GM21529 (cell line): Measurements from ENCODE around the gene KCNN2.
"Not testable (repeated sequence)": the region's sequence is repeated elsewhere in the genome, so short reads cannot be mapped to it uniquely, and the experiment has no call there.

Experiments used
- ATAC-seq: cut with Tn5 transposase; IDR thresholded peaks from one replicate; pipeline ENCODE4 v1.9.1; 2021; ENCODE audit not compliant: unreplicated experiment

KCNN2 gene

DNA sequence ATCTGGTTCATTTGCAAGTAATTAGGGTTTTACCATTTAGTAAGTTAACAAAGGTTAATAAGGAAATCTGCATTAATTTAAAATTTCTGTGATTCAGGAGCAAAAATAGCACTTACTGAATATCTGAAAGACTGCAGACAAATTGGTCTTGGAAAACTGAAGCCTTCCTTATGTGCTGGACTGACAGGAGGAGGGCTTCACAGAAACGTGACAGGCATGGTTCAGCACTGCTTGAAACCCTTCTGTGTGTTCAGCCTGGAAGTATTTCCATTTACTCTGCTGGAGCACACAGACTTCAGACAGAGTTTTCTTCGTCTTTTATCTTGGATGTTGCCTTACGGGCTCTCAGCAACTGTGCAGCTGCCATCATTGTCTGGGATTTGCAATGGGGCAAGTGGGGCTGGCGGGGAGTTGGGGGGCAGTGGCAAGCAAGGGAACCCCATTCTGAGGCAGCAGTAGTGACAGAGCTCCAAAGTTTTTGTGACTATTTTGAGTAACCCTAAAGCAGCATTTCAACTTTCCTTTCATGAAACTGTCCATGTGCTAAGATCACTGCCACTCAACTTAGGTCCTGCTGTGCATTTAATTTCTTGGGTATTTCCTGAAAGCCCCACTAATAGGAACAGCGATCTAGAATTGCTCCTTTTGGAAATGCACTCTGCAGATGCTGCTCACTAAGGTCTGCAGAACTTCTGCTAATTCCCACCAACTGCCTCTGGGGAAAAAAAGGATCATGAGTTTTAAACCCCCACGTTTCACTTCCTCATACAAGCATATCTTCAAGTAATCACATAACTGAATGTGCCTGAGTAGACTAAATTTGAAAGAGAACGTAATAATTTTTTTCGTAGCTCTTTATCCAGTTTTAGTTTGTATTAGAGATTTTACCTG, 56.6 kb downstream of the KCNN2 start:
- ATAC-seq, result peak; percentile 99

- peak; percentile 32 for ATAC-seq
These were observed 57.2 kb downstream of the KCNN2 start for GRCh38 chr5:114419067-114419388.

GRCh38 chr5:114419959-114420358, 58.1 kb downstream of the KCNN2 start:
- no peak for ATAC-seq

DNA sequence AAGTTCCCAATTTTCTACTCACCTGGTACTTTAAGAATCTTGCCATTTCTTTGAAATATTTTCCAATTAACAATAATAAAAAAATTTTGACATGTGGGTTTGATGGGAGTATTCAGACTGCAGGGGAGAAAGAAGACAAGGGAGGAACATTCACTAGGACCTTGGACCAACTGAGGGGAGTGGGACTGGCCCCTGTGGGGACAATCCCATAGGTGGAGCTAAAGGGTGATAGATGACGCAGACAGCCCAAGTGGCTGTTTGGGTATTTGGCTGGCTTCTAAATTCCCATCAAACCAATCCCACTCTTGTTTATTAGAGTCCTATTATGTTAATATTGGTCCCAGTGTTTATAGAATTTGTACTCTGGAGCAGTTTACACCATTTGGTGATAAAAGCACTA, 65.3 kb downstream of the KCNN2 start:
- no peak for ATAC-seq

- ATAC-seq, result no peak
These were observed 68.7 kb downstream of the KCNN2 start for GRCh38 chr5:114430532-114430931.

DNA sequence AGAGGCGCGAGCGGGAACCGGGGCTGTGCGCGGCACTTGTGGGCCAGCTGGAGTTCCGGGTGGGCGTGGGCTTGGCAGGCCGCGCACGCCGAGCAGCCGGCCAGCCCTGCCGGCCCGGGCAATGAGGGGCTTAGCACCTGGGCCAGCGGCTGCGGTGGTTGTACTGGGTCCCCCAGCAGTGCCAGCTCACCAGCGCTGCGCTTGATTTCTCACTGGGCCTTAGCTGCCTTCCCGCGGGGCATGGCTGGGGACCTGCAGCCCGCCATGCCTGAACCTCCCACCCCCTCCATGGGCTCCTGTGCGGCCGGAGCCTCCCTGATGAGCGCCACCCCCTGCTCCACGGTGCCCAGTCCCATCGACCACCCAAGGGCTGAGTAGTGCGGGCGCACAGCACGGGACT, 70.8 kb downstream of the KCNN2 start:
- ATAC-seq, result not testable (repeated sequence)

DNA sequence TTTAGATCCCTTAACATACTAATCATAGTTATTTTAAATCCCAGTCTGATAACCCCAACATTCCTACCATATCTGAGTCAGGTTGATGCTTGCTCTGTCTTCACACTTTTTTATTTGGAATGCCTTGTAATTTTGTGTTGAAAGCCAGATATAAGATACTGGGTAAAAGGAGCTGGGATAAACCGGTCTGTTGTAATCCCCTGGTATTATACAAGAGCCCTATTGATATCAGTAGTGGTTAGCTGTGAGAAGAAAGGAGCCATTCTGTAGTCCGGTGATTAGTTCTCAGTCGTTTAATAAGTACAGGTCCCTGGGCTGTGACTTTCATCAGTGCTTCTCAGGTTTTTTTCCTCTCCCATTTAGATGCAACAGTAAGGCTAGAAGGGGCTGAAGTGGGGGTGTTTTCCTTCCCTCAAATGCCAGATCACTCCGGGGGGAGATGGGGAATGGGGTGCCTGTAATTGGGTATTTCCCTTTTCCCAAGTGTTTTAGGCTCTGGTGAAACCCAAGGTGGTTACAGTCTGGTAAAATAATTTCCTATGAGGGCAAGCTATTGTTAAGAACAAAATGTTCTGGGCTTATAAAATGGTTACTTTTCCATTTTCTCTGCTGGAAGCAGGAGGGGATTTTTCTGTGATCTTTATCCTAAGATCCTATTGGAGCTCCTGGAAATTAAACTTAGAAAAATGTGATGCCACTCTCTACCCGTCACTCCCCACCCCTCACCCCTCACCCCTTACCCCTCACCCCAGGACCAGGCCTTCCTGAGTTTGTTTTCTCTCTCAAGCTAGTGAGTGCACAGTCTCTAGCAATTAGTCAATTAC, 72.7 kb downstream of the KCNN2 start:
- ATAC-seq, result no peak

- ATAC-seq, result no peak
These were observed 73.3 kb downstream of the KCNN2 start for GRCh38 chr5:114435220-114435481.

DNA sequence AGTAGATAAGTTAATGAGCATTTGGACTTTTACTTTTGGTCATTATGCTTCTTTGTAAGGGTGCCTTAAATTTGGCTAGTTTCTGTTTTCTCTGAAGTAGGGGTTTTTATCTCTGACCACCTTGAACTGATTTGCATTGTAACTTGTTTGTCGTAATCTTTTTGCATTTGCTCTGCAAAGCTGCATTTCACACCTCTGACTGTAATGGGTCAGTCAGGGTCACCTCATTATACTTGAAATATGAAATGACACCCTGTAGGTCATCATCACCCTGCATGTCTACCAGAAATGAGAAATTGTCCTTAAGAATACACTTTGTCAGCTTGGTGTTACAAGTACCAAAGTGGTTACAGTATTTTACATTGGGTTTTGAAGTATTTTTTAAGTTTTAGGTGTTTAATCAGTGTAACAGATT, 74.0 kb downstream of the KCNN2 start:
- peak; percentile 77 for ATAC-seq

DNA sequence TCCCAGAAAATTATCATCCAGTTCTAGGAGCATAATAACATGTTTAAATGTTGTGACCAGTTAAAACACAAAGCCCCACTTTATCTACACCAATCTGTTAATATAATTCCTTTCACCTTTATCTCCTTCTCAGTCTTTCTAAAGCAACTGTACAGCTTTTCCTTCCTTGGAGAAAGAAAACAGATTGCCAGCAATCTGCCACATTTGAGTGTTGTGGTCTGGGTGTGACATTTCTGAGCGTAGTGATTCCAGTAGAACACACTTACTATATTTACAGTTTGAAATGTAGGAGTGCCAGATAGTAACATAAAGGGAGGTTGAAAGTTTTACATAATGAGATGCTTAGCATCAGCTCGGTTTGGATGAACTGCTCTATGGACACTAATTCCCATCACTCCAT, 76.1 kb downstream of the KCNN2 start:
- ATAC-seq, result no peak

- ATAC-seq, result no peak
These were observed 76.6 kb downstream of the KCNN2 start for GRCh38 chr5:114438471-114438870.

DNA sequence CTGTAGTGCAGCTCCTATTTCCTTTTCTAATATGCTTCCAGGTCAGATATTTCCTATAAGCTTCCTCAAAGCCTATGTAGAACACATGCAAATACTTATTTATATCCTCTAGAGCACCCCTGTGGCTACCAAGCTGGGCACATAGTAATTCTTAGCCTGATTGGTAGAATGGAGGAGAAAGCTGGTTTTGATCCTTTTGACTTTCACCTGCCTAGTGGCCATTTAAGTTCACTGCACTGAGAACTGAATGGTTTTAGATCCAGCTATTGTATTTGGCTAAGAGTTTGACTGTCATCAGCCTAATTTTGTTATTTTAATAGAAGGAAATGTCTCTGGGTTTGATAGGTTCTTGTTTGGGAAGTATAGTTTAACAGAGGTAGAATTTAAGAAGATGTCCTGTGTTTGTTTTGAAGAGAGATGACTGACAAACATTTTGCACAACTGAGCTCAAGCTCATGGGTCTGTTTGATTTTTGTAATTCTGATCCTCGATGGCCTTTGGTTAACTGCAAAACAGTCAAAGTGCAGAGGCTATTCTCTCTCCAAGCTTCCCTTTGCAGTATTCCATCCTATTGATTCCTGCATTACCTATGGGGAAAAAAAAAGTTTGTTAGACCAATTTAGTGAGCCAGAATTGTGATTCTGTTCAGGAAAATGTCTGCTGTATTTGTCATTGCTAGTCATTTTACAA, 85.4 kb downstream of the KCNN2 start:
- ATAC-seq, result peak; percentile 38

DNA sequence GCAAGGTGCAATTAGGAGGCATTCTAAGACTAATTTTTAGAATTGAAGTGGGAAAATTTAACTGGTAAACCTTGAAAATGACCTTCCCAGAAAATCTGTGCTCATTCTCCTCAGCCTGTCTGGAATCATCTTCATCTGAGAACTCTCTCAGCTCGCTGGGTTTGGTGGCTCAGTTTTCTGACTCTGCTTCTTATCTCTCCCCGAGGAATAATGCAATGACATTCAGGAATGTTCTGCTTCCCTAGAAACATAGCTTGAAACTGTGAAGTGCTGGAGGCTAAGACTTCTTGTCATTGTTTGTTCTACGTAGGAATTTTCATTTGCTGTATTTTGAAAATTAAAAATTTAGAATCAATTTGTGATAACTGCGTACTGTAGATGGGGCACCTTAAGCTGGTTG, 86.6 kb downstream of the KCNN2 start:
- ATAC-seq, result no peak

- ATAC-seq, result peak; percentile 99
These were observed 88.1 kb downstream of the KCNN2 start for GRCh38 chr5:114449860-114450421.

DNA sequence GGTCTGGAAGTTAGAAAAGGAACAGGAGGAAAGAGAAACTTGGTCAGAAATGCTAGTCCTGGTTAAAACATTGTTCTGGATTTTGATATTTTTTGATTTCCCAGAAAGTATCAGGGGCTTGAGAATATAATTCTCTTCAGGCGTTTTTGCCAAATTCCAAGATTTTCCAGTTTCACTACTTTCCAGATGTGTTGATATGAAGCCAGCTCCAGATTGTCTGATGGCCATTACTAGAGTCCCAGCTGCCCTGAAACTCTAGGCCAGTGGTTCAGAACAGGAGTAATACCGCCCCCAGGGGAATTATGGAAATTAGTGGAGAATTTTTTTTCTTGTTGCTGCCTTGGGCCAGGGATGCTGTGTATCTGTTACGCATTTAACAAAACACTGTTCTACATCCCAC, 88.6 kb downstream of the KCNN2 start:
- ATAC-seq, result no peak

- ATAC-seq, result no peak
These were observed 96.9 kb downstream of the KCNN2 start for GRCh38 chr5:114458726-114459125.

GRCh38 chr5:114467171-114467570, 105.3 kb downstream of the KCNN2 start:
- no peak for ATAC-seq

DNA sequence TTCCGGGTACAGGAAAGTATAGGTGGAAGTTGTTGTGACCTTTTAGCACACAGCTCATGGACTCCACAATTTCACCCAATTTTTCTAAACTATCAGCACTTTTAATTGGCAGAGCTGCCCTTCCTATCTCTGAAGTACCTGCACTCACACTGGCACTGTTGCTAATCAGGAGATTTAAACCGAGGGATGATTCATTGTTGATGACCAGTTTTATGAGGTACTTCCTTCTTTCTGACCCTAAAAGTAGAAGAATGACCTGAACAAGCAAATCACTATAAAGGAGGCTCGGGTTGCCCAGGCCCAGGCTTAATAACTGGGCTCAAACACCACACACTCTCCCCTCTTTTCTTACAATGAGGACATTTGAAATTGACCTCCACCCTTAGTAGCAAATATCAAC, 105.9 kb downstream of the KCNN2 start:
- no peak for ATAC-seq

GRCh38 chr5:114469372-114469771, 107.5 kb downstream of the KCNN2 start:
- ATAC-seq, result no peak

- ATAC-seq, result no peak
These were observed 109.7 kb downstream of the KCNN2 start for GRCh38 chr5:114471529-114471928.

DNA sequence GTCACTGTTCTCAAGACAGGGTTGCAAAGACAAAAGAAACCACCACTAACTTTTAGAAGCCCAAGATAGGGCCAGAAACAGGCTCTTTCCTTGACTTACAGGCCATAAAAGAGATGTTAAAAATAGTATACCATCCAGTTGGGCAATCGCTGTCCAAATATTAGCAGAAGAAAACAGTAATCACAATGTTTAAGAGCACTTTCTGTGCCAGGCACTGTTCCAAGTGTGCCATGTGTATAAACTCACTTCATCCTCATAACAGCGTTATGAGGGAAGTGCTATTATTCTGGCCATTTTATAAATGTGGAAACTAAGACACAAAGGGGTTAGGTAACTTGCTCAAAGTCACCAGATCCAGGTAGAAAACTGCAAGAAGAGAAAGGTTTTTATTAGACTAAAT, 111.7 kb downstream of the KCNN2 start:
- ATAC-seq, result no peak
